Thoracic aorta (tissue), 2 donors: Measurements from ENCODE around the gene TULP3. TPM values are rescaled to one million over a fixed set of nuclear protein-coding genes. Genes with fewer than 3 reads are reported as not detected.

Source experiments
- ATAC-seq: fragments of 150-250 bp; one replicate; pipeline ENCODE4 v1.8.0; 2017; ENCODE audit warnings: low read depth; ENCODE audit not compliant: insufficient number of reproducible peaks, low FRiP score
- DNase-seq: peaks from one replicate; pipeline ENCODE4 v3.0.0-alpha.2; 2020; ENCODE audit warnings: low spot score
- H3K27ac ChIP-seq, 2 donors: fragments of 200-600 bp; sonication (generic); 1 replicate in 1 of 2; 2 replicates in 1 of 2; pipeline ENCODE4 v1.5.1; 2016; ENCODE audit warnings: mild to moderate bottlenecking in 2 of 2, moderate library complexity in 2 of 2
- H3K27me3 ChIP-seq: fragments of 200-600 bp; sonication (generic); replicated peaks from 2 replicates; pipeline ENCODE4 v1.6.0; 2016; ENCODE audit warnings: mild to moderate bottlenecking; ENCODE audit not compliant: insufficient read depth
- H3K36me3 ChIP-seq: fragments of 200-600 bp; sonication (generic); one replicate; pipeline ENCODE4 v1.5.1; 2016
- H3K4me1 ChIP-seq, 2 donors: fragments of 200-600 bp; sonication (generic); 1 replicate in 1 of 2; 2 replicates in 1 of 2; pipeline versions ENCODE4 v1.5.1 to v1.6.0; 2016; ENCODE audit warnings: low read depth in 2 of 2, mild to moderate bottlenecking in 1 of 2; ENCODE audit not compliant: control insufficient read depth in 1 of 2
- H3K4me3 ChIP-seq: fragments of 200-600 bp; sonication (generic); 2 replicates; pipeline ENCODE4 v1.5.1; 2016; ENCODE audit warnings: mild to moderate bottlenecking
- H3K9me3 ChIP-seq: fragments of 200-600 bp; sonication (generic); 2 replicates; pipeline ENCODE4 v1.5.1; 2016
- total RNA-seq, 2 donors: library from RNA; depleted of rRNA; stranded (reverse); fragments of >200 nt; gene quantifications; one replicate each; pipeline versions ENCODE4 v1.1.0 to v1.2.3, GENCODE V29; 2016
- TF ChIP-seq, protein P1 (sequence below): fragments of 200-600 bp; sonication (generic); IDR thresholded peaks from one replicate; pipeline ENCODE4 v1.5.1; 2019; ENCODE audit warnings: antibody characterized with exemption

TULP3 gene, protein sequence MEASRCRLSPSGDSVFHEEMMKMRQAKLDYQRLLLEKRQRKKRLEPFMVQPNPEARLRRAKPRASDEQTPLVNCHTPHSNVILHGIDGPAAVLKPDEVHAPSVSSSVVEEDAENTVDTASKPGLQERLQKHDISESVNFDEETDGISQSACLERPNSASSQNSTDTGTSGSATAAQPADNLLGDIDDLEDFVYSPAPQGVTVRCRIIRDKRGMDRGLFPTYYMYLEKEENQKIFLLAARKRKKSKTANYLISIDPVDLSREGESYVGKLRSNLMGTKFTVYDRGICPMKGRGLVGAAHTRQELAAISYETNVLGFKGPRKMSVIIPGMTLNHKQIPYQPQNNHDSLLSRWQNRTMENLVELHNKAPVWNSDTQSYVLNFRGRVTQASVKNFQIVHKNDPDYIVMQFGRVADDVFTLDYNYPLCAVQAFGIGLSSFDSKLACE
- 10 to 100 TPM; 28.4 to 30.8 TPM for total RNA-seq

DNA sequence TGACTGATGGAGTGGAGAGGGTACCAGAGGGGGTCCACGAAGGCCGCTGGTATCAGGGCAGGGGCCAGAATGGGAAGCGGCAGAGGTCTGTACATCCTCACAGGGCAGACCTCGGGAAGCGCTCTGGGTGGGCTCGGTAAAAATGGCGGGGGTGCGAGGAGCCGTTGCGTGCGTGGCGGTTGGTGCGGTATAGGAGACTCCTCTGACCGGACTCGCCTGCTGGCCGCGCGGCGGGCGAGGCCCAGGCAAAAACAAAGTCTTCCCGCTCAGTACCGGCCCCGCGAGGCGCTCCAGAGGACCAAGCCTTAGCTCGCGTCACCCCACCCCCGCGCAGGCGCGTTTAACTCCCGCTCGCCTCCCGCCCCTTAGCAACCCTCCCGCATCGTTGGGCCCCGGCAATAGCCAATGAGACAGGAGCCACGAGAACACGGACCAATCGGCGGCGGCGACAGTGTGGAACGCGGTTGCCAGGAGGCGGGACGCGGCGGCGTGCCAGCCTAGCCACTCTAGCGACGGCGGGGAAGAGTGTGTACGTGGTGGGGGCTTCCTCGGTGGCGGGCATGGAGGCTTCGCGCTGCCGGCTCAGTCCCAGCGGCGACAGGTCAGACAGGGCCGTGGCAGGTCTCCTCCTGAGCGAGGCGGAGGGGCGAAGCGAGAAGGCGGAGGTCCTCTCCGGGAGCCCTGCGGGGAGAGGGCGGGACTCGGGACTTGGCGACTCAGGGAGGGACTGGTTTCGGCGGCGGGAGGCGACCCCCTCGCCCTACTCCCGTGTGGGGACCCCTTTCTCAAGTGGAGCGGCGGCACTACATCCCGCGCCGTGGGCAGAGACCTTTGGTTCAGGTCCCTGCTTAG, at the start of gene TULP3:
TULP3 (plus strand) TSS at position 504 of the 852 bp plus-strand sequence; CDS start at position 561, 57 bp downstream.
- ATAC-seq (peak; percentile 95), DNase-seq (peak; percentile 96)
- peak within 1 kb of the TSS; percentile 92 to 94 for H3K27ac ChIP-seq
- H3K36me3 ChIP-seq, result peaks cover 6% of the 10 kb centered on the region
- H3K27me3 ChIP-seq, result no peaks in the 10 kb centered on the region
- H3K9me3 ChIP-seq, result no peaks in the 10 kb centered on the region
- H3K4me1 ChIP-seq, result peaks cover 23 to 31% of the 10 kb centered on the region in 2 donors
- TF ChIP-seq, protein P1, sequence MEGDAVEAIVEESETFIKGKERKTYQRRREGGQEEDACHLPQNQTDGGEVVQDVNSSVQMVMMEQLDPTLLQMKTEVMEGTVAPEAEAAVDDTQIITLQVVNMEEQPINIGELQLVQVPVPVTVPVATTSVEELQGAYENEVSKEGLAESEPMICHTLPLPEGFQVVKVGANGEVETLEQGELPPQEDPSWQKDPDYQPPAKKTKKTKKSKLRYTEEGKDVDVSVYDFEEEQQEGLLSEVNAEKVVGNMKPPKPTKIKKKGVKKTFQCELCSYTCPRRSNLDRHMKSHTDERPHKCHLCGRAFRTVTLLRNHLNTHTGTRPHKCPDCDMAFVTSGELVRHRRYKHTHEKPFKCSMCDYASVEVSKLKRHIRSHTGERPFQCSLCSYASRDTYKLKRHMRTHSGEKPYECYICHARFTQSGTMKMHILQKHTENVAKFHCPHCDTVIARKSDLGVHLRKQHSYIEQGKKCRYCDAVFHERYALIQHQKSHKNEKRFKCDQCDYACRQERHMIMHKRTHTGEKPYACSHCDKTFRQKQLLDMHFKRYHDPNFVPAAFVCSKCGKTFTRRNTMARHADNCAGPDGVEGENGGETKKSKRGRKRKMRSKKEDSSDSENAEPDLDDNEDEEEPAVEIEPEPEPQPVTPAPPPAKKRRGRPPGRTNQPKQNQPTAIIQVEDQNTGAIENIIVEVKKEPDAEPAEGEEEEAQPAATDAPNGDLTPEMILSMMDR, result peak; percentile 6
- H3K4me3 ChIP-seq, result peak within 1 kb of the TSS; percentile 94

DNA sequence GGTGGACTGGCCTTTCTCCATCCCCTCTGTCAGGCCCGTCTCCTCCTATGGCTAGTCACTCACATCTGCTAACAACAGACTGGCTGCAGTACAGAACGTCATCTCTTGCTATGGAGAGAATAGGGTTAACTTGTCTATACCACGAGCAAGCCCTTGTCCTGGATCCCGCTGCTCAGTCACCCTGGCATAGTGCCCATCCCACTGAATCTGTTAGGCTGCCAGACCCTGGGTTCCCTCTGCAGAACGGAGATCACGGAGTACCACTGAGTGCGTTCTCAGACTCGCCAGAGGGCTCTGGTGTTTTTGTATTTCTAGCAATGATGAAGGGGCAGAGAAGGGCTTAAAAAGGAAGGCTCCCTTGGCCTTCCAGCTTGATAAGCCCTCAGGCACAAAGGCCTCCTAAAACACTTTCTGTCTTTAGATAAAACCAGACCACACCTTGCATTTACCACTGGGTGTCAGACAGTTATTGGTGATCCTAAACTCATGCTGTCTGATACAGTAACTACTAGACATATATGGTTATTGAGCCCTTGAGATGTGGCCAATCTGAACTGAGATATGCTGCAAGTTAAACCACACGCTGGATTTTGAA, 49.5 kb upstream of the TULP3 start:
- ATAC-seq (no peak), DNase-seq (no peak)
- no peaks in the 10 kb centered on the region for H3K27me3 ChIP-seq
- TF ChIP-seq, protein P1, result no peak
- no peaks in the 10 kb centered on the region for H3K9me3 ChIP-seq
- no peaks in the 10 kb centered on the region for H3K36me3 ChIP-seq
- H3K4me1 ChIP-seq, result no peaks in the 10 kb centered on the region
- no peak overlapping the region for H3K4me3 ChIP-seq
- H3K27ac ChIP-seq, result no peak overlapping the region

DNA sequence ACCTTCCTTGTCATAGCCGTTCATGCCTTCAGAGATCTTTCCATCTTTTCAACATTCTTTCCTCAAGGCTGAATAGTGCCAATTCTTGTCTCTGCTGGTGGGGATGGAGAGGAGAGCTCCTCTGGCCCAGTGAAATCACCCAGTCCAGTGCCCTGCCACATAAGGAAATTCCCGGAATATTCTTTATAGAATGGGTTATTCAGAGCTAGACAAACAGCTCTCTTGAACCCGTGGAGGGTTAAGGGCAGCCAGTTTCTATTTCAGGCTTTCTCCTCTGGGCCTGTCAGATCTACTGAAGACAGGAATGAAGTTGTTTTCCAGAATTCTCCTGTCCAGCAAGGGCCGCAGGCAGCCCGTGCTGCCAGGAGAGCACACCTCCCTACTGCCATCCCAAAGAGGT, 47.7 kb upstream of the TULP3 start:
- Histone ChIP-seq H3K4me3 (no peak overlapping the region), H3K9me3 (no peaks in the 10 kb centered on the region), H3K27ac (no peak overlapping the region), H3K36me3 (no peaks in the 10 kb centered on the region), H3K4me1 (no peaks in the 10 kb centered on the region), H3K27me3 (no peaks in the 10 kb centered on the region)
- ATAC-seq, result no peak
- DNase-seq, result no peak
- TF ChIP-seq, protein P1, result no peak

DNA sequence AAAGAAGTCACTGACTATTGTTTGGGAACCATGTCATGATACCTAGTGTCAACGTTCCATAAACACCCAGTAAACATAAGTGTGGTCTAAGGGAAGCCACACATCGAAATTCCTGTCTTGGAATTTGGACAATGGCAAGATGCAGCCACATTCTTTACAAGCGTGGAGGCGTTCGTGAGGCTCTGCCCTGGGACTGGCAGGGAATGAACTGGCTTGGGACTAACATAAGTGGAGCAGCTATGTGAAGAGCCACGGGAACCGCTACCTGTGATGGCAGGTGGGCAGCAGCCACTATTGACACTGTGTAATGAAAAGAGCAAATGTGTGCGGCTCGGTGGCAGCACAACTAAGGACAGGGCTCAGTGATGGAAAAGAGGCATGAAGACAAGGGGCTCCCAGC, 45.9 kb upstream of the TULP3 start:
- no peaks in the 10 kb centered on the region for H3K36me3 ChIP-seq
- no peak overlapping the region for H3K4me3 ChIP-seq
- ATAC-seq, result no peak
- H3K9me3 ChIP-seq, result no peaks in the 10 kb centered on the region
- DNase-seq, result no peak
- TF ChIP-seq, protein P1, result no peak
- H3K4me1 ChIP-seq, result no peaks in the 10 kb centered on the region
- H3K27me3 ChIP-seq, result no peaks in the 10 kb centered on the region
- no peak overlapping the region for H3K27ac ChIP-seq

DNA sequence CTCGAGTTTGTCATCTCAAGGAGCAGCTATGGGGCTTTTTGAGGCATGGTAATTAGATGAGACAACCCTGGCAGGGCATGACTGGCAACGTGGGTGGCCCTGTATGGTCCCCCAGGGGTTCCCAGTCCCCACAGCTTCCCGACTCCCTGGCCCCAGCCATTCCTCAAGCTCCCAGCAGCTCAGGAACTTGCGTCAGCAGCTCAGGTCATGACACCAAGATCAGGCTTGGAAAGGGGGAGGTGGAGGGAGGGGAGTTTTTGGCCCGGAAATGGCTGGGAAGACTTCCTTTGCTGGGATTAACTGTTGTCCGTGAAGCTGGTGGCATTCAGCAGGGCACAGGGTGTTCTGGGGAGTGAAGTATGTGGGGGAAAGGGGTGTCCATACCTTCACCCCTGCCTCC, 45.4 kb upstream of the TULP3 start:
- ATAC-seq, result no peak
- H3K27ac ChIP-seq, result no peak overlapping the region
- H3K4me1 ChIP-seq, result no peaks in the 10 kb centered on the region
- no peaks in the 10 kb centered on the region for H3K27me3 ChIP-seq
- TF ChIP-seq, protein P1, result no peak
- H3K4me3 ChIP-seq, result no peak overlapping the region
- no peak for DNase-seq
- no peaks in the 10 kb centered on the region for H3K9me3 ChIP-seq
- no peaks in the 10 kb centered on the region for H3K36me3 ChIP-seq
